Lower leg skin (tissue), 4 donors: ENCODE measurements around the gene CMIP. TPM values are rescaled to one million over a fixed set of nuclear protein-coding genes. Genes with fewer than 3 reads are reported as not detected.
A peak's percentile ranks its signal among the peaks of the same experiment; 100 is the strongest.

Source experiments
- DNase-seq, 2 donors: peaks; one replicate each; pipeline ENCODE4 v3.0.0-alpha.2; 2019; ENCODE audit warnings: low spot score in 2 of 2
- H3K4me3 ChIP-seq: fragments of 200-600 bp; sonication (generic); 2 replicates; pipeline ENCODE4 v1.5.1; 2017; ENCODE audit warnings: mild to moderate bottlenecking, low read depth; ENCODE audit not compliant: poor library complexity, severe bottlenecking
- CTCF ChIP-seq, 3 donors: fragments of 450-650 bp; IDR thresholded peaks; one replicate each; pipeline ENCODE4 v1.5.1; 2016; ENCODE audit warnings: antibody characterized with exemption in 3 of 3, mild to moderate bottlenecking in 3 of 3, moderate library complexity in 2 of 3
- POLR2A ChIP-seq, 2 donors: fragments of 450-650 bp; IDR thresholded peaks; one replicate each; pipeline ENCODE4 v1.6.1; 2016 to 2017; ENCODE audit warnings: antibody characterized with exemption in 2 of 2, mild to moderate bottlenecking in 1 of 2, moderate library complexity in 1 of 2
- WGBS, 2 donors: methylation state at CpG; one replicate each; pipeline ENCODE4 v1.1.5; 2018; 5-methylcytosine and 5-hydroxymethylcytosine counted together
- intact Hi-C: fragments of 100-400 bp; cut with DNase I; formaldehyde crosslinking; loops from one replicate; pipeline ENCODE4 v1.15.0; 2023; ENCODE audit warnings: low total_unique reads
- total RNA-seq, 4 donors: library from RNA; depleted of rRNA; stranded (reverse); fragments of >200 nt; gene quantifications; one replicate each; pipeline ENCODE4 v1.1.0, GENCODE V29; 2016

Gene CMIP
- total RNA-seq, 4 donors from 2014 or later, result 53.7 to 115 (median 77.4) TPM

- intact Hi-C loops, result no loop called here
- DNase-seq, result peak in 1 of 2 donors; percentile 83
- WGBS, 2 donors, result 64 to 83% methylated on average over 8 of the region's 8 CpGs
- TF ChIP-seq POLR2A (IDR thresholded peaks at IDR 0.05), result no peak
- no peak for TF ChIP-seq CTCF (IDR thresholded peaks at IDR 0.05)
- H3K4me3 ChIP-seq, result no peak overlapping the region
Measured at GRCh38 chr16:81518439-81518757, 73.8 kb downstream of the CMIP start.

- DNase-seq, result peak in 1 of 2 donors; percentile 62
- no peak overlapping the region for H3K4me3 ChIP-seq
- TF ChIP-seq POLR2A (IDR thresholded peaks at IDR 0.05) (no peak), CTCF (IDR thresholded peaks at IDR 0.05) (no peak)
- 86% methylated on average over 9 of the region's 9 CpGs for WGBS, 2 donors
- intact Hi-C loops, result no loop called here
Measured at GRCh38 chr16:81519301-81520150, 74.9 kb downstream of the CMIP start.

- intact Hi-C loops, result no loop called here
- TF ChIP-seq POLR2A (IDR thresholded peaks at IDR 0.05) (no peak), CTCF (IDR thresholded peaks at IDR 0.05) (no peak)
- 88 to 94% methylated on average over 3 to 4 of the region's 4 CpGs for WGBS, 2 donors
- no peak for DNase-seq
- no peak overlapping the region for H3K4me3 ChIP-seq
Measured at GRCh38 chr16:81520151-81520470, 75.5 kb downstream of the CMIP start.

GRCh38 chr16:81520560-81521135 lies 76.0 kb downstream of the CMIP start:
- 57 to 64% methylated on average over 5 of the region's 5 CpGs for WGBS, 2 donors
- TF ChIP-seq POLR2A (IDR thresholded peaks at IDR 0.05) (no peak), CTCF (IDR thresholded peaks at IDR 0.05) (no peak)
- no peak for DNase-seq
- intact Hi-C loops, result no loop called here
- no peak overlapping the region for H3K4me3 ChIP-seq

- H3K4me3 ChIP-seq, result no peak overlapping the region
- 84 to 88% methylated on average over 19 of the region's 19 CpGs for WGBS, 2 donors
- no peak for DNase-seq
- TF ChIP-seq POLR2A (IDR thresholded peaks at IDR 0.05) (no peak), CTCF (IDR thresholded peaks at IDR 0.05) (no peak)
- intact Hi-C loops, result no loop called here
Measured at GRCh38 chr16:81521141-81521626, 76.6 kb downstream of the CMIP start.
